Stimulated activated naive CD8-positive, alpha-beta T cell treated with anti-CD3 and anti-CD28 coated beads, Interleukin-15, Interleukin-2, amounts not matched to agents 100 U/mL and 50 U/mL, for 24 hours (primary cell): Measurements from ENCODE around the gene SLC9A8.

Source experiments
- ATAC-seq: fragments of 150-1000 bp; cut with Tn5 transposase; one replicate; pipeline ENCODE4 v1.10.0; 2021
- DNase-seq: peaks from one replicate; pipeline ENCODE4 v3.0.0; 2021

SLC9A8 gene

GRCh38 chr20:49813305-49813974 is 812 bp downstream of the SLC9A8 start:
- ATAC-seq: no peak
- no peak for DNase-seq

- DNase-seq: no peak
- no peak for ATAC-seq
Observed at GRCh38 chr20:49814057-49814694, 1.5 kb downstream of the SLC9A8 start.

GRCh38 chr20:49818816-49819215 is 6.2 kb downstream of the SLC9A8 start:
- no peak for ATAC-seq
- DNase-seq: no peak

GRCh38 chr20:49819702-49820101 is 7.1 kb downstream of the SLC9A8 start:
- no peak for ATAC-seq
- no peak for DNase-seq

- DNase-seq (no peak), ATAC-seq (no peak)
Observed at GRCh38 chr20:49821381-49821780, 8.8 kb downstream of the SLC9A8 start.

GRCh38 chr20:49821870-49822331 is 9.3 kb downstream of the SLC9A8 start:
- no peak for DNase-seq
- peak; percentile 65 for ATAC-seq

GRCh38 chr20:49823152-49823847 is 10.7 kb downstream of the SLC9A8 start:
- DNase-seq (no peak), ATAC-seq (peak; percentile 72)

- DNase-seq: no peak
- ATAC-seq: no peak
Observed at GRCh38 chr20:49824206-49824605, 11.6 kb downstream of the SLC9A8 start.

- no peak for ATAC-seq
- DNase-seq: no peak
Observed at GRCh38 chr20:49825521-49826033, 12.9 kb downstream of the SLC9A8 start.

GRCh38 chr20:49831022-49831769 is 18.6 kb downstream of the SLC9A8 start:
- no peak for ATAC-seq

GRCh38 chr20:49831770-49832631 is 19.4 kb downstream of the SLC9A8 start:
- ATAC-seq: no peak
- no peak for DNase-seq

More at GRCh38 chr20:49831022-49831769, 18.6 kb downstream of the SLC9A8 start:
- DNase-seq: no peak

- ATAC-seq (no peak), DNase-seq (no peak)
Observed at GRCh38 chr20:49832632-49833327, 20.2 kb downstream of the SLC9A8 start.

GRCh38 chr20:49833483-49833882 is 20.9 kb downstream of the SLC9A8 start:
- ATAC-seq (no peak), DNase-seq (no peak)

GRCh38 chr20:49835031-49835430 is 22.4 kb downstream of the SLC9A8 start:
- no peak for ATAC-seq
- no peak for DNase-seq

- ATAC-seq: no peak
- DNase-seq: no peak
Observed at GRCh38 chr20:49838546-49838945, 25.9 kb downstream of the SLC9A8 start.

- no peak for ATAC-seq
- no peak for DNase-seq
Observed at GRCh38 chr20:49843139-49843538, 30.5 kb downstream of the SLC9A8 start.

- DNase-seq: no peak
- no peak for ATAC-seq
Observed at GRCh38 chr20:49843770-49844380, 31.2 kb downstream of the SLC9A8 start.

GRCh38 chr20:49845060-49845459 is 32.4 kb downstream of the SLC9A8 start:
- no peak for DNase-seq
- no peak for ATAC-seq

- ATAC-seq: peak; percentile 81
- DNase-seq: peak; percentile 64
Observed at GRCh38 chr20:49846206-49846807, 33.7 kb downstream of the SLC9A8 start.
